ENCODE data around the gene TMEM198.

Gene TMEM198

GRCh38 chr2:219508971-219509779 lies 34.7 kb upstream of the TMEM198 start:
- DNase-seq (ENCODE audit: low read depth in 2 of 2) = no peak

DNA sequence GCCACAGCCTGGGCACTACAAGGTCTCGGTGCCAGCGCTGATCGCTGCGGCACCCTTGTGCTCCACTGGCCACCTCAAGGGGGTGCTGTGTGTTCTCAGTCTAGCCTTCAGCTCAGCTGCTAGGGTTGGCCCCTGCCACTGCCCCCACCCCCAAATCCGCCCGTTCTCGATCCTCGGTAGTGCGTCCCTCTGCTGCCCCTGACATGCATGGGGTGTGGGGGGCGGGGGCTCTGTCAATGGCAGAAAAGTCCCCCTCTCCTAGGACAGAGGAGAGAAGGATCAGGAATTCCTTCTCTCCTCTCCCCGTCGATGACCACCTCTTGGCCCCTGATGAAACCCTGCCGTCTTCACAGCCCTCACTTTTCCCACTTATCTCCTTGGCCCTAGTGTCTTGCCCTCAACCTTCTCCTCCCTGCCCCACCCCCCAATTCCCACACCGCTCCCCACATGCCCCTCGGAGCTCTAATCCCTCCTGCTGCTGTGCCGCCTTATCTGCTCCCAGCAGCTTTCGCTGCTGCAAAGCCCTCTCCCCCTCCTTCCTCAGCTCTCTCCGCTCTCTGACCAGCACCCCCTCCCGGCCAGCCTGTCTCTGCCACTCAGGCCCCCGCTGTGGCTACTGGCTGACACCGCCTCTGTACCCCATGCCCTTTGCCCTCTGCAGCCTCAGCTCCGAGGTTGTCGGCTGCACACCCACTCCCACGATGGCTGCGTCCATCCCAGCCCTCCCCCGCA lies 33.9 kb upstream of the TMEM198 start:
- DNase-seq (ENCODE audit: low read depth in 2 of 2) = no peak

DNA sequence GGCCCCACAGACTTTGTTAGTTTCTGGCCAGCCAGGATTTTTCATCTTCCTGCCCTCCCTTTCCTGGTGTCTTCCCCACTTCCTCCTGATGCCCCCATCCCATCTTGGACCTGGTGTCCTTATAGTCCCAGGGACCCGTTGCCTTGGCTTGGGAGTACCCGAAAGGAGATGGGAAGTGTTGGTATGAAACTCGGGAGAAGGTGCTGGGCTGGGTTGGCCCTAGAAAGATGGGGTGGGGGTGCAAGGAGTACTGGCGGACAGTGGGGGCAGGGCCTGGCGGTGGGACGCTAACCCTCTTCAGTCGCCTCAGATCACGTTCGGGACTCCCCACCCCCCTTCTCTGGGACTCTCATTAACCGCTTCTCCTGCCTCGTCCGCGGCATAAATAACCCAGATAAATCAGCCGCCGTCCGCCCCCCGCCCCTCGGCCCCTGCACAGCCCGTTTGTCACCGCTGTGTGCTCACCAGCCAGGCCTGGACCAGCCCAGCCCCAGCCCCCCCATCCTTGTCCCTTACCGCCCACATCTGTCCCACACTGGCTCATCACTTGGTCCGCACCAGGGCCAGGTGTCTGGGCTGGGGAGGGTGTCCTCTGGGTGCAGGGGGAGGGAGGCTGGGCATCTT lies 33.2 kb upstream of the TMEM198 start:
- DNase-seq (ENCODE audit: low read depth in 2 of 2) = no peak

DNA sequence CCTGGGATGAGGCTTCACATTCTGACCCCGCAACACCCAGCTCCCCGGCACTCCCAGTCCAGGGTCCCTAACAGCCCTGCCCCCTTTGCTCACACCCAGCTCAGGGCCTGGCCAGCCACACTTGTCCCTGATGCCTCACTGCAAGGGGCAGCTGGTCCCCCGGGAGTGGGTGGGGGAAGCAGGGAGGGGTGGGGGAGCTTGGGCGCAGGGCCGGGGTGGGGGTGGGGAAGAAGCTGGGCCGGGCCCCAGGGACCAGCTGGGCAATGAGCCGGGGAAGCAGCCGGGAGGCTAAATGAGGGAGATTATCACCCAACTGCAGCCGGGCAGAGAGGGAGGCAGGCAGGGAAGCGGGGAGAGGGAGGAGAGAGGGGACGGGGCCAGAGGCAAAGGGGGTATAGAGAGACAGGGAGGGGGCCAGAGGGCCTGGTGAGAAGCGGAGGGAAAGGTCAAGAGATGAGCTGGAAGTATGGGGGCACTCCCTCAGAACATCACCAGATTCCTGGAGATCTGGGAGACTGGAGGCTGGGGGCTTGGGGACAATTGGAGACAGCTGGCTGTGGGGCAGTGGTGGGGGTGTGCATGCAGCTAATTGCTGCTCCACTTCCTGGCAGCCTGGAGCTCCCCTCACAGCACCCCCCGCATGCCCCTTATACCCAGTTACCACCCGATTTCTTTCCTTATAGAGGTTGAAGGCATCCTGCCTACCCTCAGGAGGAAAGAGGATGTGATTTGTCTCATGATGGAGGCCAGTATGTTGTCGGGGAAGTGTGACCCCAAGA lies 32.1 kb upstream of the TMEM198 start:
- DNase-seq (ENCODE audit: low read depth in 2 of 2) = no peak

GRCh38 chr2:219512524-219513216 lies 31.2 kb upstream of the TMEM198 start:
- DNase-seq (ENCODE audit: low read depth in 2 of 2) = no peak

- DNase-seq (ENCODE audit: low read depth in 2 of 2) = no peak
Measured at GRCh38 chr2:219513787-219514186, 30.0 kb upstream of the TMEM198 start.

DNA sequence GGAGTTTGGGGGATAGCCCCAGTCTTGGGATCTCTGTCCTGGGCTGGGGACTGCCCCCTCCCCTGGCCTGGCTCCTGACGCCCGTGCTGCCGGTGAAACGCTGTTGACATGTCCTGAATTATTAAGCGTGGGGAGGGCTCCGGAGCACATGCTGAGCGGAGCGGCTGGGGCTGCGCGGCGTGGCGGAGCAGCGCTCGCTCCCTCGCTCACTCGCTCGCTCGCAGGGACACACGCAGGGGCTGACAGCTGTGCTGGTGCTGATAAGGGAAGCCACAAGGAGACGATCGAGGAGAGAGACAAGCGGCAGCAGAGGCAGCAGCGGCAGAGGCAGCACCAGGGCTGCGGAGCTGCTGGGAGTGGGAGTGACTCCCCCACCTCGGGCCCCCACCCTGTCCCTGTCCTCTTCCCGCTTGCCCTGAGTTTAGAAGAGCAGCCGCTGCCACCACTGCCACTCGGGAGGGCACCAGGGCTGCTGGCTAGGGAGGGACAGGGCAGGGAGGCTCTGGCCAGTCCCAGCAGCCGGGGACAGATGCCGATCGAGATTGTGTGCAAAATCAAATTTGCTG lies 29.5 kb upstream of the TMEM198 start, which contains the start of gene ASIC4:
ASIC4 (plus strand) TSS at position 287 of the 566 bp plus-strand sequence; CDS start at position 530, 243 bp downstream.
- DNase-seq (ENCODE audit: low read depth in 2 of 2) = no peak

- DNase-seq (ENCODE audit: low read depth in 2 of 2) = no peak
Measured at GRCh38 chr2:219514836-219515235, 29.0 kb upstream of the TMEM198 start.

DNA sequence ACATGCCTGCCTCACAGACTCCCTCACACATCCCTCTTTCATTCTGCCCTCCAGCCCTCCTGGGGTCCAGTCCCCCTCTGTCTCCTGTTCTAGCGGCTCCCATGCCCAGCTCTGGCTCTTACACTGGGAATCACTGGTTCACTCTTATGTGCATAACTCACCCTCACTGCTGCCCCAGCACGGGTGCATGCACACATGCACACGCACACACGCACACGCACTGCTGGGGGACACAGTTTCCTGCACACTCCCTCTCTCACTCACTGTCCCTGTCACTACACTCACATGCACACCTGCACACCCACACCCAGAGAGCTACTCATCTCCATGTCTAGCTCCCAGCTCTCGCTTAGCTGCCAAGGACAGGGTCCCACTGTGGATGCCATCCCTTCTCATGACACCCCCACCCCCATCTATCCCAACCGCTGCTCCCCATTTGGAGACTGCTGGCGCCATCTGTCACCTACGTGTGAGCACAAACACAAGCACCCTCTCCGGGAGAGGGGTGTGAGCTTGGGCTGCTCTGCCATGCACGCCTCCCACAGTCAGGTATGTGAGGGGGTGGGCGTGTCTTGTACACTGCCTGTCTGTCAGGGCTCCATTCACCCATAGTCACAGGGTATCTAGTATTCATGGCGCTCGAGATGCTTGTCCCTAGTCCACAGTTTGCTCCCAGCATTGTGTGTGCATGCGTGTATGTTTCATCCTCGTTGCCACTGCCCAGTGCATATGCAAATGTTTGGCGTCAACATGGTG lies 27.8 kb upstream of the TMEM198 start:
- DNase-seq (ENCODE audit: low read depth in 2 of 2) = no peak

- no peak for DNase-seq (ENCODE audit: low read depth in 2 of 2)
Measured at GRCh38 chr2:219516888-219517287, 26.9 kb upstream of the TMEM198 start.

DNA sequence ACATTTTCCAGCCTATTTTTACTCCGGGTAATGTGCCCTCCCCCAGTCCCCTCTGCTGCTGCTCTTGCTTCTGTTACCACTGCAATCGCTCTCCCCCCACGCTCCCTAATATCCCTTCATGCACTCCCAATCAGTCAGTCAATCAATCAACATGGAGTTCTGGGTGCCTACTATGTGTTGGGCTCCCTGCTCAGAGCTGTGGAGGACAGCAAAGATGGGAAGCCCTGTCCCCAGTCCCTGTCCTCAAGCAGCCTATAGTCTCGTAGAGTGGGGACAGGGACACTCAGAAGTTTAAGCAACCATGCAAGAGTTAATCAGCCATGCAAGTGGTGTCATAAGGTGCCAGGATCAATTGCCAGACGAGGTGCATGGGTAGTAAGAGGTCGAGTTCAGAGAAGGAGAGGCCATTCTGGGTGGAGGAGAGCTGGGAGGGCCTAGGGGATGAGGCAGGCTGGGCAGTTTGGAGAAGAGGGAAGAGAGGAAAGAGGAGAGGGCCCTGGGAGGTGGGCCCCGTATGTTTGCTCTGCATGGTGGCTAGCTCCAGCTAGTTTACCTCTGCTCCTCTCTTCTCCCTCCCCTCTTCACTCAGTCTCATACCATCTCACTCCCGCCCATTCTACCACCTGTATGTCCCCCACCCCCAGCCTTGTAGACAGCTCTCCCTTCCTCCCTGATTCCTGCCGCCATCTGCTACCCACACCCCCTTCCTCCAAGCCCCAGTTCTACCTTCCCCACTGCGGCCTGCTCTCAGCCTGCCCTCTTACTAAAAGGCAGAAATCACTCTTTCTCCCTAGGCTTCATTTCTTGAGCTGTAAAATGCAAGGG lies 25.7 kb upstream of the TMEM198 start:
- no peak for DNase-seq (ENCODE audit: low read depth in 2 of 2)

GRCh38 chr2:219519526-219519916 lies 24.3 kb upstream of the TMEM198 start:
- DNase-seq (ENCODE audit: low read depth in 2 of 2) = no peak

- DNase-seq (ENCODE audit: low read depth in 2 of 2) = no peak
Measured at GRCh38 chr2:219520079-219520478, 23.7 kb upstream of the TMEM198 start.

DNA sequence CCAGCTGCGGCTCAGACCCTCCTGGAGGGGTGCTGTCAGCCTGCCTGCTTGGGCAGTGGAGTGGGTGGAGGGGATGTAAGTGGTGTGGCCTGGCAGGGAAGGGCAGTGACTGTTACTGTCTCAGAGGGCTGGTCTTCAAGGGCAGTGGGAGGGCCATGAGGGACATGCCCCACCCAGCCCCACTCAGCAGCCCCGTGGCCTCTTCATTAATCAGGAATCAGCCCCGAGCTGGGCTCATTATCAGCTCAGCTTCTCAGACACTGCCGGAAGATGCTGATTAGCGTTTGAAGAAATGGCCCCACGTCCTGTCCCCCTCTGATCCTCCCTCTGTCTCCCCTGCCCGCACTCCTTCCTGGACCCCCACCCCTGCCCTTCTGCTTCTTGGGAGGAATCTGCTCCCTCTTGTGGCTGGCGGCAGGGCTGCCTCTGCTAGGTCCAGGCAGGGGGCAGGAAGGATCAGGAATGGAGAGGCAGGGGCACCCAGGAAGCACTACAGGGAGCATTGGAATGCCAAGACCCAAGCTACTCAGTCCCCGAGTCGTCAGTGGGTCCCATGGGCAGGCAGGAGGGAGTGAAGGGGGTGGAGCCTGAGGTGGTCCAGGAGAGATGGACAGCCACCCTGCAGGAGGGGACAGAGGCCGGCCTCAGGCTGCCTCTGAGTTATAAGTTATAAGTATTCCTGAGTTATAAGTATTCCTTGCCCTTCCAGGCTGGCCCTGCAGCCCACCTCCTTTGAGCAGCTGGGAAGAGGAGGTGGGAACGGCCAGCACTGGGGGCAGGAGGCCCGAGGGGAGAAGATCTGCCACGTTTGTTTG lies 22.6 kb upstream of the TMEM198 start:
- no peak for DNase-seq (ENCODE audit: low read depth in 2 of 2)

GRCh38 chr2:219522111-219523030 lies 21.5 kb upstream of the TMEM198 start:
- peak; percentile 81 to 84 for DNase-seq (ENCODE audit: low read depth in 2 of 2)

DNA sequence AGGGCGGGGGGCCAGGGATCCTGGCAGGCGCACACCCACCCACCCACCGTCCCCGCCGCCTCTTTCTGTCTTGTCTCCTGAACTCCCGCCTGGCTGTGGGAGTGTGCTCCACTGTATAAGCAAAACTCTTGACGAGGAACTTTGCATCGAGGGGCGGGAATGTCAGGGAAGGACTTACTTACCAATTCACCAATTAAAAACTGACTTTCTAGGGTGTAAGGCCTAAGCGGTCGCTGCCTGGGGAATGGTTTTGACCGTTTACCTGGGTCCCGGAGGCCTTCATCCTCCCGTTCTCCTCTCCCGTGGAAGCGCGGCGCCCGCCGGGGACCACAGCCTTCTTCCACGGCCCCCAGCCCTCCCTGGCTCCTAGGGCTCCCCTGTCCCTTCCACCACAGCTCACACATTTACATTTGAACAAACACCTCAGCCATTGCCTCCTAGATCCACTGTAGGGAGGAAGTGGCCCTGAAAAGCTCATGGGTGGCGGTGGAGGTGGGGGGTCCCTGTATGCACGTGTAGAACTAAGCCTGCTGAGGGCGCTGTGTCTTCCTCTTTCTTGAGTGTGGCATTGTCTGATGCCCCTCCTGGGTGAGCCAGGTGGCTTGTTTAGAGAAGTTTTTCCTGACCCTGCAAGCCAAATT lies 20.7 kb upstream of the TMEM198 start:
- DNase-seq (ENCODE audit: low read depth in 2 of 2) = no peak

DNA sequence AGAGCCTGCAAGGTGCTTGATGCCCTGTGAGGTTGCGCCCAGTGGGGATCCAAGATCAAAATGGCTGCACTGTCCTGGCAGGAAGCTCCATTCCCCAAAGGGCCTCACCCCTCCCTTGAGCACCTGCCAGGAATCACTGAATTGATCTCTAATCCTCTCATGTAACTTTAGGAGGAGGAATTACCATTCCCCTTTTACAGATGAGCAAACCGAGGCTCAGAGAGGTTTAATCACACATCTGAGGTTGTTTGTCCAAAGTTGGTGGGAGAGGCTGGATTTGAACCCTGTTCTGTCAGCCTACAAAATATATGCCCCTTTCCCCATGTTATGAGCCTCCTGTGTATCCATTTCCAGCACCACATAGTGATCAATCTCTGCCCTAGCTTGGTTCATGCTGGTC lies 19.0 kb upstream of the TMEM198 start:
- DNase-seq (ENCODE audit: low read depth in 2 of 2) = no peak
